Activated naive CD8-positive, alpha-beta T cell treated with anti-CD3 and anti-CD28 coated beads, Interleukin-2, amount 50 U/mL, for 16 hours (primary cell): Measurements from ENCODE around the gene TBC1D9B.

Experiments used
- DNase-seq: peaks from one replicate; pipeline ENCODE4 v3.0.0-alpha.2; 2020; ENCODE audit warnings: low read depth, low spot score

TBC1D9B gene

DNA sequence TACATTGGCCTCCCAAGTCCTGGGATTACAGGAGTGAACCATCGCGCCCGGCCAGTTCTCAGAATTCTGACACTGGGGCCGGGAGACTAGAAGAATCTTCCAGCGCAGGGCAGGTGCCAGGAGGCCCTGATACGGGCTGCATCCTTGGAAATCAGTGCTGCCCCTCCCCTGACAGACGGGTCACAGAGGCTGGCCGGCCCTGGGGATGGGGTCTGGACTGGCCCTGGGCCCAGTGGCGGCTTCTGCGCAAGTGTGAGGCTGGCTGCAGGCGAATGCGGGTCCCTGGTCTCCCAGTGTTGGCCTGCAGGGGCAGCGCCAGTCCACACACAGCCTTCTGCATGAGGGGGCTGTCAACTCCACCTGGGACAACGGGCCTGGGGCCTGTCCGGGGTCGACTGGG, 831 bp upstream of the TBC1D9B start:
- DNase-seq = no peak

- no peak for DNase-seq
Measured at GRCh38 chr5:179906795-179907555, 722 bp downstream of the TBC1D9B start.

GRCh38 chr5:179906294-179906794, 1.4 kb downstream of the TBC1D9B start:
- DNase-seq = no peak

DNA sequence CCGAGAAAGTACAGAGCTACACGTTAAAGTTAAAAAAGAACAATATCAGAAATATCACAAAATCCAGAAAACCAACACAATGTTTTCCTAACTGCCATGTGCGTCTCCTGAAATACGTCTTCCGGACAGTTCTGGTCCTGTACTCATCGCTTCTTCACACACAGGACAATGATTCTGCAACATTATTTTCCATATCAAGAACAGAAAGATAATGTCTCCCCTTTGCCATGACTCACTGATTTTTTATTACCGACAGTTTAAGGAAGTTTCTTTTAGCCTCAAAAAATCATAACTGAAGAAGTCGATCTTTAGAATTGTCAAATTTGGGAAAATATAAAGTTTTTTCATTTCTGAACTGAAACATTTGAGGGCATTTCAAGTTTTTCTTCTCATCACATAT, 2.5 kb downstream of the TBC1D9B start:
- no peak for DNase-seq

GRCh38 chr5:179904463-179905160, 3.1 kb downstream of the TBC1D9B start:
- no peak for DNase-seq

- no peak for DNase-seq
Measured at GRCh38 chr5:179902763-179903158, 4.9 kb downstream of the TBC1D9B start.

- no peak for DNase-seq
Measured at GRCh38 chr5:179901915-179902762, 5.6 kb downstream of the TBC1D9B start.

- DNase-seq = no peak
Measured at GRCh38 chr5:179901462-179901861, 6.2 kb downstream of the TBC1D9B start.

- no peak for DNase-seq
Measured at GRCh38 chr5:179900711-179901110, 7.0 kb downstream of the TBC1D9B start.

- no peak for DNase-seq
Measured at GRCh38 chr5:179900206-179900605, 7.5 kb downstream of the TBC1D9B start.

- DNase-seq = no peak
Measured at GRCh38 chr5:179895861-179896260, 11.8 kb downstream of the TBC1D9B start.

DNA sequence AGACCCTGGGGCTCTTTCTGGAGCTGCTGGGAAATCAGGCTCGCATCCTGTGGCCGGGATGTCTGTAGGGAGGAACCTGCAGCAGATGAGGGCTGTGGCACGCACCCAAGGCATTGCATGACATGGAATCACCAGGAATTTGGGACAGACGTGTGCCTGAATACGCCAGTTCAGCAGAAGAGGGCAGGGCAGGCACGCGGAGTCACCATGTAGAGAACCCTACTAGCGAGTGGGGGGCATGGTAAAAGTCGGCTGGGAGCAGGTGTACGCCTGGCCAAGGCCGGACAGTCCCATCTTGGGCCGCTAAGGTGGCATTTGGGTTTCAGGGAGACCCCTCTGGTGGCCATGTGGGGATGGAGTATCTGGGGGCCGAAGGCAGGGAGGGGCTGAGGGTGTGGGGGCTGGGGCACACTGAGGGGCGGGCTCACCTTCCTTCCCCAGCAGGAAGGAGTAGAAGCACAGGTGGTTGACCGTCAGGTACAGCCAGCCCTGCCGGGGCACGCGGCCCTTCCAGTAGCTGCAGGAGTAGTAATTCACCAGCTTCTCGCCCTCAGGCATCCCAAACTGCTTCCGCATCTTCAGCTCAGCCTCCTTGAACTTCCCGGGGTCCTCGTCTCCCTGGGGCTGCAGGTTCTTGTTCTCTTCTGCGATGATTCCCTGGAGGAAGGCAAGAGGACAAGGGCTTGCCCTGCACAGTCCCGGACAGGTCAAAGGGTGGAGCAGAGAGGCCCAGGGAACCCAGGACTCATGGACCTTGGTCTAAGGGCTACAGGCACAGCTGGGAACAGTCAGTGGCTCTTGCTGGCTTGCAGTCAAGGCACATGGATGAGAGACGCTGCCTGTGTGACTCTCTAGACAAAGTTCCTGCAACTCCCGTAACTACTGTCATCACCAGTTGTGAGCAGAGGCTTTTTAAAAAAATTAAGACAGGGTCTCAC, 13.5 kb downstream of the TBC1D9B start:
- DNase-seq = no peak

- no peak for DNase-seq
Measured at GRCh38 chr5:179893076-179893957, 14.4 kb downstream of the TBC1D9B start.

GRCh38 chr5:179892255-179892654, 15.4 kb downstream of the TBC1D9B start:
- DNase-seq = no peak

GRCh38 chr5:179890751-179891682, 16.7 kb downstream of the TBC1D9B start:
- DNase-seq = no peak

- no peak for DNase-seq
Measured at GRCh38 chr5:179889885-179890284, 17.8 kb downstream of the TBC1D9B start.

DNA sequence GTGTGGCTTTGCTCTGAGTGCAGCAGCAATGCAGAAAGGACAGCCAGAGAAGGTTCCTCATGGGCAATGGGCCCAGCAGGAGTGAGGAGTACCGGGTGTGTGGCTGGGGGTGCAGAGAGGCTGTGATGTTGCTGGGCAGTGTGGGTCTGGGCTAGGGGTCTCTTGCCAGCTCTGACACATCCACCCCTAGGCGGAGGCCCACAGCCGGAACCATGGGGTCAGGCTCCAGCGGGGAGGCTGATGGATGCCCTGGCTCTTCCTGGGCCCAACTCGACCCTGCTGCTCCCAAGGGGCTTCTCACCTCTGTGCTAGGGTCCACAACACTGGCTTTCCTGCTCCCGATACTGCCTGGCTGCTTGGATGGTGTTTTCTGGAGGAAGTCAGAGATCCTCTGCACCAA, 19.9 kb downstream of the TBC1D9B start:
- DNase-seq = no peak

DNA sequence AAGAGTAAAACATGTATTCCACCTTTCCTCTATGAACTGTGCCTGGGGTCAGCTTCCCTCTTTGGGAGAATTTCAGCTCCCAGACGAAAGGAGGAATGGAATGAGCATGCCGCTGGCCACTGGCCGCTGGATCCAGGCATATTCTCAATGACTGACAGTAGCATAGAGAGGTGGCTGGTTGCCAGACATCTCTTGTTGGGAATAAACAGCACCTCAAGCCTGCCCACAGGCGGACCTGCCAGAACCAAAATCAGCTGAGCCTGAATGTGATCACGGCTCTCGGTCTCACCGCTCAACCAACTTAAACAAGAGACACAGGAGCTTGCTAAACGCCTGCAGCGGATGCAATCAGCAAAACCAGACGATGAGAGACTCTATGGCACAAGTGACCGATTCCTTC, 20.6 kb downstream of the TBC1D9B start:
- DNase-seq = no peak
